Measurements from ENCODE around the gene ZBTB7C.
"Not testable (repeated sequence)": the region's sequence is repeated elsewhere in the genome, so short reads cannot be mapped to it uniquely, and the experiment has no call there.

The ZBTB7C gene

DNA sequence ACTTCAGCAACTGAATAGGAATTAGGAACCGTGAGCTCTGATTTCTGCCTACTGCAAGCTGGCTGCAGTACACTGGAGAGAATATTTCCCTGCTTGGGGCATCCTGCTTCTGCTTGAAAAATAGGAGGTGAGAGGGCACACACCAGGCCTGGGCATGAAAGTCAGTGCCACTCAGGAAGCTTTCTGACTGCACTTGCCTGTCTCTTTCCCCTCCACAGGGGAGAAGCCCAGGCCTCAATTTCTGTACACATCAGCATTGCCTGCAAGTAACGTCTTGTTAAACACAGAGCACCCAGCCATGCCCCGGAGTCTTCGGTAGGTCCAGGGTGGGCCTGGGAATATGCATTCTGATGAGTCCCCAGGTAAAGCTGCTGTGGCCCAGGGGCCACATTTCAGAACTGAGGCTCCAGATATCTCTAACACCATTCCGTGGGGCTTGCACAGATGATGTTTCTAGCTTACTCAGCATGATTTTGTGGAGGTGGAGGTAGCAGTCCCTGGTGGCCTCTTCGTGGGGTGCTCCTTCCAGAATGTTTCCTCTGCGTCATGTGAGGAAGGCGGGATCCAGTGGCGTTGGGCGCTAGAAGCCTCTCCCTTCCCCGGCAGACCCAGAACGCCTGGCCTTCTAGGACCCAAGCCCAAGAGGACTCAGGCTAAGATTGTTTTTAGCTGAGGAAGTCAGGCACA is 114.1 kb downstream of the ZBTB7C start:
- DNase-seq, result no peak

DNA sequence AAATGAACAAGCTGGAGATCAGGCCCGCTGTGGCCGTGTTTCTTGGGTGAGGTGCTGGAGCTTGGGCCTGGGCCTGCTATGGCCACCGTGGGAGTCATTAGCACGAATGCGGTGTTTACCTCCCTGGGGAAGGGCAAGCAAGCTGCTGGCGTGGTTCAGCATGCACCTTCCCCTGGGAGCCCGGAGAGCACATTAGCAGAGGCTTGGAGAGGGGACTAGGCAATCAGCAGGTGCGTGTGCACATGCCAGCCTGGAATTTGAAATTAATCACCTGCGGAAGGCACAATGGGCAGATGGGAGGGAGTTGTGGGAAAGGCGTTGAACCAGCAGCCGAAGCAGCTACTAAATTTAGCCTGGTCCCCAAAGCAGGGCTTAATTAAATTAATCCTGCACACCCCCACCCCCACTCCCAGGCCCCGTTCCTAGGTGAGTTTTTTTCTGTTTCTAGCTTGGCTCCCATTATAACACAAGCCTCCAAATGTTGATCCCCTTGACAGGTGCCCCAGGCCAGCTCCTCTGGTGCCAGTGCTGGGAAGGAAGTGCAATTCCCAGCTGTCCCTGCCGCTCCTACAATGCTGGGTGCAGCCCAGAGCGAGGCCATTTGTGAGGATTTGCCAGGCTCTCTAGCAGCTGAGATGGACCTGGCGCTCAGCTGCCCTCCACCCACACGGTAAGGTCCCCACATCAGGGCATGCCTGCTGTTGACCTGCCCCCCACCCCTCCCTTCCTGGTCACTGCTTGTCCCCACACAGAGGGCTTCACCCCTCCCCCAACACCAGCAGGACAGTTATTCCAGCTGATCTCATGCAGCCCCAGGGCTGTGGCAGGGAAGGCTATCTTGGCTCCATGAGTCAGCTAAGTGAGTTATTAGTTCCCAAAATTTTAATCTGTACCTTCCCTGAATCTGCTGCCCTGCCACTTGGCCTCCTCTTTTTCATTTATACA is 115.0 kb downstream of the ZBTB7C start:
- DNase-seq, result peak; percentile 21 to 30

DNA sequence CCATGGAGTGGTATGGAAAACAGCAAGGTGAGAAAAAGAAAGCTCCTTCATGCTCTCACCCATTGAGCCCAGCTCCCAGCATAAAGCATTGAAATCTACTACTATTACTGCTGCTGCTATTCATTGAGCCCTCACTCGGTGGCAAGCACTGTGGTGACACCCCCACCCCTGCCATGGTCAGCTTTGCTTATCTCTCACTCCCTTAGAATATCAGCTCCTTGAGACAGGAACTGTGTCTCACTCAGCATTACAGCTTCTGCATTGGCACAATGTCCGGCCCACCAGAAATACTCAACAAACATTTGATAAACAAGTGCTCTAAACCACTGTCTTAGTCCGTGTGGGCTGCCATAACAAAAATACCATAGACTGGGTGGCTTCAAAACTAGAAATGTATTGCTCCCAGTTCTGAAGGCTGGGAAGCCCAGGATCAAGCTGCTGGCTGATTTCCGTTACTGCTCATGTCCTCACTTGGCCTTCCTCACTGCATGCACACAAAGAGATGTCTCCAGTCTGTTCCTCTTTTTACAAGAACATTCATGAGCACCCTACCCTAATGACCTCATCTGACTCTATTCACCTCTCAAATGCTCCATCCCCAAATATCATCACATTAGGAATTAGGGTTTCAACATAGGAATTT is 116.3 kb downstream of the ZBTB7C start:
- peak; percentile 59 to 60 for DNase-seq

DNA sequence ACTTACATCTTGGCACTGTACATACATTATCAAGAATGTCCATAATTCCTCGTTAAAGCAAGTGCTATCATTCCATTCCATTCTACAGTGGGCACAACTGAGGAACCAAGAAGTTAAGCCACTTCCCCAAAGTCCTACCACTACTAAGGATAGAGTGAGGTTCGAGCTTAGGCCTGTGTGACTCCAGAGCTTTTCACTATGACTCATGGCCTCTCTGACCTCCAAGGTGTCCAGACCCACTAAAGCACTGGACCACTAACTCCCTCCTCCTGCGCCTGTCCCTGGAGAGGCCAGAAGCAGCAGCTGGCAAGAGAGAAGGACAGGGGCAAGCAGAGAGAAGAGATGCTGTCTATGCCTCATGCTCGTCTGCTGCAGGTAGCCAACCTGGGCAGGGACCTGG is 117.0 kb downstream of the ZBTB7C start:
- peak in 1 of 2 donors; percentile 14 for DNase-seq

DNA sequence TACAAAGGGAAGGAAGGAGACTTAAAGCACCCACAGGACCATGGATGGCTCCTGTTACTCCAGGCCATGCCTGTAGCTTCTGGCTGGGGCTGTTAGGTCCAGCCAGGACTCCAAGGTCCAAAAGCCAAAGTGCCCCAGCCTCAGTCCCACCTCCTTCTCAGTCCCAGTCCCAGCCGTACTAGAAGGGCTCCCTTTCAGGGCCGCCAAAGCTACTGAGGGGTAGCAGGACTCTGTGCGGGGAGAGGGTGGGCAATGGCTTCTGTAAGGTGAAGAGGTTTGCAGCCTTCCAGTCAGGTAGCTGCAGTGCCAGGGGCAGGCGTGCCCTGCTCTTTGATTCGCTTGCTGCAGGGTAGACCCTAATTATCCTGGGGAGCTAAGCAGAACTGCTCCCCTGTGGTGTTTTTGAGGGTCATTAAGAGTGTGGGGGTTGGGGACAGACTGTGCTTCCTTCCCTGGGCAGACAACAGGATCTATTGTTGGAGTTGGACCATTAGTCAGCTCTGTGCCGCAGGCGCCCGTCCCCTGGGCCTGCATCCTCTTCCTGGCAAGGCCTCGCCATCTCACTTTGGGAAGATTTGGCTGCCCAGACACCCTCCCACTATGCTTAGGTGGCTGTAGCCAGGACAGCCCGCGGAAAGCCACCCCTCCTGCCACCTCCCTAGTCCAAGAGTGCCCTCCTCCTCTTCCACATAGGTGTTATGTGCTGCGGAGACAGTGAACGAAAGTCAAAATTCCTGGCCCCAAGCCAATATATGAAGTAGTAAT is 118.8 kb downstream of the ZBTB7C start:
- no peak for DNase-seq

DNA sequence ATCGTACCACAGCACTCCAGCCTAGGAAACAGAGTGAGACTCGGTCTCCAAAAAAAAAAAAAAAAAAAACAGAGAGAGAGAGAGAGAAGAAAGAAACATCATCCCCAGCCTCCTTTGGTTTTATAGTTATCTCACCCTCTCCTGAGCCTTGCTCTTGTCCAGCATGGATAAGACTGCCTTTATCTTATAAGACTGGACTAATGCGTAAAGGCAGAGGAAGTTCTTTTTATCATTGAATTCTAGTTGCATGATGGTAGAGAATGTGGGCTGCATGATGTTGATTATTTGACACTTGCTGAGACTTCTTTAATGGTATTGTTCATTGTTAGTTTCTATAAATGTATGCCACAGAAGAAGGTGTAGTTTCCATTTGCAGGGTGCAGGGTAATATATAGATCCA is 124.4 kb downstream of the ZBTB7C start:
- DNase-seq, result no peak

DNA sequence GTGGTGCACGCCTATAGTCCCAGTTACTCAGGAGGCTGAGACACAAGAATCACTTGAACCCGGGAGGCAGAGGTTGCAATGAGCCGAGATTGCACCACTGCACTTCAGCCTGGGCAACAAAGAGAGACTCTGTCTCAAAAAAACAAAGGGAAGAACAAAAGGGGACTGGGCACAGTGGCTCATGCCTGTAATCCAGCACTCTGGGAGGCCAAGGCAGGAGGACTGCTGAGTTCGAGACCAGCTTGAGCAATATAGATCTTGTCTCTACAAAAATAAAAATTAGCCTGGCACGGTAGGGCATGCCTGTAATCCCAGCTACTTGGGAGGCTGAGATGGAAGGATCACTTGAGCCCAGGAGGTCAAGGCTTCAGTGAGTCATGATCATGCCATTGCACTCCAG is 125.2 kb downstream of the ZBTB7C start:
- not testable (repeated sequence) for DNase-seq

DNA sequence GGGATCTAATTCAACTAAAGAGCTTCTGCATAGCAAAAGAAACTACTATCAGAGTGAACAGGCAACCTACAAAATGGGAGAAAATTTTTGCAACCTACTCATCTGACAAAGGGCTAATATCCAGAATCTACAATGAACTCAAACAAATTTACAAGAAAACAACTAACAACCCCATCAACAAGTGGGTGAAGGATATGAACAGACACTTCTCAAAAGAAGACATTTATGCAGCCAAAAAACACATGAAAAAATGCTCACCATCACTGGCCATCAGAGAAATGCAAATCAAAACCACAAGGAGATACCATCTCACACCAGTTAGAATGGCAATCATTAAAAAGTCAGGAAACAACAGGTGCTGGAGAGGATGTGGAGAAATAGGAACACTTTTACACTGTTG is 127.7 kb downstream of the ZBTB7C start:
- DNase-seq, result not testable (repeated sequence)

DNA sequence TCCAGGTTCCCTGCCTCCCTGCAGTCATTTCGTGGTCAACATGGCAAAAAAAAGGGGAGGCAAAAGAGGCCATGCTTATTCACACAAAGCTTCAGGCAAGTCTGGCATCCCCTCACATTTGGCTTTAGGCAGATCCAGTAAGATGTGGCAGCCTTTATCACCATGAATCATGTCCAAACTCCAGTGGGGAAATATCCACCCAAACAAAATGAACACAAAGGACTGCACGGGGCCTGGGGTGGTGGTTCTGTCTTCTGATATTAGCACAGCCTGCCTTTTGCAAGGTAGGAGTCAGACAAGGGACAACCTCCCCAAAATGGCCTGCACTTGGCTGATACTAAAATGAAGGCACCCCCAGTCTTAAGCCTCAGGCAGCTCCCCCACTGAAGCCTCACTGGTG is 129.9 kb downstream of the ZBTB7C start:
- DNase-seq, result no peak

DNA sequence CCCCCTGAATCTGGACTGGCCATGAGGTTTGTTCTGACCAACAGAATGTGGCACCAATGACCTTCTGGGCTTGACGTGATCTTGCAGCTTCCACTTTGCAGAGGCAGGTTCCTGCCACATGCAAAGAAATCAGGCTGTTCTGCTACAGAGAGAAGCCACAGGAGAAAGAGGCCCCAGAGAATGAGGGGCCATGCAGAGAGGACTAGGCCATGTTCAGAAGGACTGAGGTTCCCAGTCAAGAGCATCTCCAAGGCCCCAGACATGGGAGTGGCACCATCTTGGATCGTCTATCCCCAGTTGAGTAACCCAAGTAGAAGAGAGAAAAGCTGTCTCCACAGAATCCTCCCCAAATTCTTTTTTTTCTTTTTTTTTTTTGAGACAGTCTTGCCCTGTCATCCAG is 131.1 kb downstream of the ZBTB7C start:
- DNase-seq, result no peak

DNA sequence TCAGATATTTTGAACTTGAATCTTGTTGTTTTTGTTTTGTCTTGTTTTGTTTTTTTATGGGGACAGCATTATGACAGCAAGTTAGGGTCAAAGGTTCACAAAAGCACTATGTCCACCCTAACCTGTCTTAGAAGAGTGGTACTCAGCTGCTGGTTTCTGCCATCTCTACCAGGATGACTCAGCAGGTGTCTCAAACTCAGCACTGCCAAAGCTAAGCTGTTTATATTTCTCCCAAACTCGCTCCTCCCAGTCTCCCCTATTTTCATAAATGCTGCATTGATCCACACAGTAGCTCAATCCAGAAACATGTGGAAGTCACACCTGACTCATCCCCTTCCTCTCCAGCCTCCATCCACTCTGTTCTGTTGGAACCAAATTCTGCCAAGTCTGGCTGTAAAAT is 134.9 kb downstream of the ZBTB7C start:
- no peak for DNase-seq

DNA sequence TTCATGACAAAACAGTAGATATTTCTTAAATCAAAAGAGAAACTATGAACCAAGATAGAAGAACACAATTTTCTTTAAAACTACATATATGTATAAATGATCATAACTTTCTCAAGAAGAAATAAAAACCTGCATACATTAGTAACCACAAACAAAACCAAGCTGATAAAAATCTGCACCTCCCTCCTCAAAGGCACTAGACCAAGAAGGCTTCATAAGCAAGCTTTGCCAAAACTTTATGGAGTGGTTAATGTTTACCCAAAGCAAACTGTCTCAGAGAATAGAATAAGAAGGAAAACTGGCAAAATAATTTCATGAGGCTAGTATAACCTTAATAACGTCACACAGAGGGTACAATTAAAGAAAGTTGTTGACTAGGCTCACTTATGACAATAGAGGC is 138.3 kb downstream of the ZBTB7C start:
- DNase-seq, result no peak

DNA sequence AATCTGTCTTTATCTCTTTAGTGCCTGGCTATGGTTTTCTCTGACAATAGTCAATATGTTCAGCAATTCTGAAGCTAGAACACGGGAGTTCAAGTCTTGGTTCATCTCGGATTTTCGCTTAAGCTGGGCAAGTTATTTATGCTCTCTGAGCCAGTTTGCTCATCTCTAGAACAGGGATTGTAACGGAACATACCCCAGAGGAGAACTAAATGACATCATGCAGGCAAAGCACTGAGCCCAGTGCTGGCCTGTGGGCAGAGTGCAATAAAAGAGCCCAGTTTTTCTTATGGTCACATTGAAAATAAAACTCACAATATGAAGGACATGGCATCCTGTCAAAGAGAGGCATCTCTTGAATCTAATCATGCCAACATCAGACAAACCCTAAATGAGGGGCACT is 143.9 kb downstream of the ZBTB7C start:
- DNase-seq, result no peak

DNA sequence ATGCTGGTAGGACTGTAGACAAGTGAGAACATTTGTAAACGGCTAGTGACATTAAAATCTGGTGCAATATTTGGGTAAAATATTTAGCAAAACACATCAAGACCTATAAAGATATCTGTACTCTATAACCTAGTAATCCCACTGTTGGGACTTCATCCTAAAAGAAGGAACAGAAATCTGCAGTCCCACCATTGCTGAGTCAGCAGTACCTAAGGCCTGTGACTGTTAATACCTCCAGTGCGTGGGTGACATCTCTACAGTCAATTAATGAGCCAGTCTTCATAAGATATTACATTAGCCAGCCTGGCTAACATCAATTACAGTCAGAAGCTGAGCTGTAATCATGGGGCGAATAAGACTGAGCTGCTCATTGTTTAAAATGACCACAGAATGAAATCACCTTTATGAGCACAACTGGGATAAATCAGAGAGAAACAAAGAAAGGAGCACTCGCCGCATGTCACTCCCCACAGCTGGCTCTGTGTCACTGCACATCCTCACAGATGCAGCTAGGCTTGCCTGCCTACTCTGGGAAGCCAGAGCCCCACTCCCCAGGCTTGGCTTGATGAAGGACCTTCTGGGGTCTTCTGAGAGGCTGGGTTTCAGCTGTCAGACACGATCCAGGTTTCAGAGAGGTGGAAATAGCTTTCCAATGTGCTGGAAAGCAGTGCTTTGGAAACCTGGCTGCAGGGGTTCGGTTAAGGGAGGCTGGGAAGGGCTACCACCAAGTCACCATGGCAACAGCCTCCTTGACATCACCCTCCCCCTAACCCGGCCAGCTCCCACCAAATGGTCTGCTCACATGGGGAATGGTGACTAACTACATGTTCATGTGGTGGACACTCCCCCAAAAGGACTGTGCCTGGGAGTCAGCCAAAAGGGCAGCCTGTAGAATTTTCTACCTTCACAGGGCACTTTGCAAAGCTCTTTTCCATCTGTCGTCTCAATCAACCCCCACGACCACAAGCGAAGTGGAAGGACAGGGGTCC is 145.0 kb downstream of the ZBTB7C start:
- no peak for DNase-seq

DNA sequence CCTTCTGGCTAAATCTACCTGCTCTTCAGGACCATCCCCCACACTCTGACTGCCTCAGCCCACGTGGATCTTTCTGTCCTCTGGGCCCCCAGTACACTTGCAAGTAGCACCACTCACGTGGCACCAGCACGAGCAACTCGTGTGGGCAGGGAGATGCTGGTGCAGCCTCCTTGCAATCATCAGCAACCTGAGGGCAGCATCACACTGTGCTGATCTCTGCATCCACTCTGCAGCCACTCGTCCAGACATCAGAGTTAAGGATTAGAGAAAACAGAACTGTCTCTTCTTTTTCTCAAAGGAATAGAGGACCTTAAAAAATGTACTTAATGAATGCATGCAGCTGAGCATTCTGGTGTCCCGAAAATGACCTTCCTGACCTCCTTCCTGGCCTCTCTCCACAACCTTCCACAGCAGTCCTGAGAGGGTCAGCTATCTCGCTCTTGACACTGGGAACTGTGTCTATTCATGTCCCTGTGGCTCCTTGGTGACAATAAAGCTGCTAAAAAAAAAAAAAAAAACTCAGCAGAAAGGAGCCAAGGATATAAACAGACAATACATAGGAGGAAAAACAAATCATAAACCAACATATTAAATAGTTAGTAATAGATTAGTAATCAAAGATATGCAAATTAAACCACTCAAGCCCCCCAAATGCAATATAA is 145.9 kb downstream of the ZBTB7C start:
- no peak for DNase-seq

DNA sequence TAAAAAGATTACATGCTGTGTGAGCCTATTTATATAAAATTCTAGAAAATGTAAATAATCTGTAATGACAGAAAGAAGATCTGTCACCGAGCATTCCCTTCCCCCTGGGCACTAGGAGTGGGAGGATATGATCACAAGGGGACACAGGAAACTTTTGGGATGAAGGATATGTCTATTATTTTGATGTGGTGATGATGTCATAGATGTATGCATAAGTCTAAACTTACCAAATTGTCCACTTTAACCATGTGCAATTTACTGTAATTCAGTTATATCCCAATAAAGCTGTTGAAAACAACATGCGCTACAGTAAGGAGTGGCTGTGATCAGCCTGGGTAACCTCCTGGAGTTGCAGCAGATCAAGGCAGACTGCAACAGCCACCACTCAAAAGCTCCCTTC is 148.9 kb downstream of the ZBTB7C start:
- DNase-seq, result no peak

DNA sequence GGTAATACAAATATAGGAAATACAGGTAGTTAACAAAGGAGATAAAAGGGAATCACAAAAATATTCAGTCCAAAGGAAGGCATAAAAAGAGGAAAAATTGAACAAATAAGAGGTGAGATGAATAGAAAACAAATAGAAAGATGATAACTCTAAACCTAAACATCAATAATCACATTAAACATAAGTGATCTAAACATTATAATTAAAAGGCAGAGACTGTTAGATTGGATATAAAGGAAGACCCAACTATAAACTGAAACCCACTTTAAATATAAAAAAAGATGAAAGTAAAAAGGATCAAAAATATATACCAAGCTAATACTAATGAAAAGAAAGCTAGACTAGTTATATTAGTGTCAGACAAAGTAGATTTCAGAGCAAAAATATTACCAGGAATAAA is 152.3 kb downstream of the ZBTB7C start:
- no peak for DNase-seq

DNA sequence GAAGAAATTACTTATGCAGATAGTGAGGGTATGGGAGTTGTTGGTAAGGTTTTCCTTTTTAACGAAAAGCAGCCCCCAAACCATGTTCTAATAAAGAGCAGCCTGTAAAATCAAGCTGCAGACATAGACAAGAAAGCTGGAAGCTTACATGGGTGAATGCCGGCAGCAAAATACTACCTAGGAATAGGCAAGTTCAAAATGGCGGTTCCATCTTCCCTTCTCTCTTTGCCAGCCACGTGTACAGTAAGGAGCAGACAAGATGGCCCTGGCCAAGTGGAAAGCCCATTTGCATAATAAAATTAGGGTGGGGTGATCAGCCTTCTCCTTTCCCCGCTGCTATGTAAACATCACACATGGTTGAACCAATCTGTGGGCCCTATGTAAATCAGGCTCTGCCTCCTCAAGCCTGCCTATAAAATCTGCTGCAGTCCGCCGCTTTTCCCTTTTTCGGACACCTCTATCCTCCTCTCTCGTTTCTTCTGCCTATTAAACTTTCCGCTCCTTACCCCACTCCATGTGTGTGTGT is 155.0 kb downstream of the ZBTB7C start:
- no peak for DNase-seq

DNA sequence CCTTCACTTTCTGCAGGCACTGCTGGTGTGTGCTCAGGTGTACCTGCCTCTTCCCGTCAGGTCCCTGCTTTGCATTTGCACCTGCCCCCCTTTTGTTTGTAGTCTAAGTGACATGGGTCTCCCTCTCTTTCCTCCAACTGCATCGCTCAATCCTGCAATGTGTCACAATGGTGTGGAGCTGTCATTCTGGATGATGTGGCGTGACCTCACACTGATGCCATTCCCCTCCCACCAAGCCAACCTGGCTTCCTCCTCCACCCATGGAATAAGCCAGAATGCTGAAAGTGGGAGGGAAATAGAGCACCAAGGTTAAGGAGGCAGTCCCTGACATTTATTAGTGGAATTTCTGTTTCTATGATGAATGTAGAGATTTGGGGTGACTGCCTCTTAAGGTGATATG is 156.7 kb downstream of the ZBTB7C start:
- DNase-seq, result no peak

DNA sequence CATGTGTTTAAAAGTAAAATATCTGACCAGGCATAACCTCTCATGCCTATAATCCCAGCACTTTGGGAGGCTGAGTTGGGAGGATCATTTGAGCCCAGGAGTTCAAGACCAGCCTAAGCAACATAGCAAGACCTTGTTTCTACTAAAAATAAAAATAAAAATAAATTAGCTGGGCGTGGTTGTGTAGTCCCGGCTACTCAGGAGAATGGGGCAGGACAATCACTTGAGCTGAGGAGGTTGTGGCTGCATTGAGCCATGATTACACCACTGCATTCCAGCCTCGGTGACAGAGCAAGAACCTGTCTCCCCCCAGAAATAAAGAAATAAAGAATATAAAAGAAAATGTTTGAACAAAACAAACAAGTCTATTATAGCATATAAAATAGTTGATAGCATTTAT is 158.3 kb downstream of the ZBTB7C start:
- no peak for DNase-seq

All from inflammatory macrophage (primary cell).